ENCODE data around the gene LITAF.
"Not testable (repeated sequence)": the region's sequence is repeated elsewhere in the genome, so short reads cannot be mapped to it uniquely, and the experiment has no call there.

Gene LITAF

DNA sequence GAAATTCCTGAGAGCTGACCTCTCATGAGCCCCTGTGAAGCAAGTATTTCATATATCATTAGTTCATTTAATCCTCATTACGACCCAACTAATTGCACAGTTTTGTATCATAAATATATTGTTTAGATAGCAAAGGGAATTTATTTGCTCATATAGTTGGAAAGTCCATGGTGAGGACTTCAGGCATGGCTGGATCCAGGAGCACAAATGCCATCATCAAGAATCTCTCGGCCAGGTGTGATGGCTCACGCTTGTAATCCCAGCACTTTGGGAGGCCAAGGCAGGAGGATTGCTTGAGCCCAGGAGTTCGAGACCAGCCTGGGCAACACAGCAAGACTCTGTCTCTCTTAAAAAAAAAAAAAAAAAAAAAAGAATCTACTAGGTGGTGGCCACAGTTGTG is 17.6 kb upstream of the LITAF start:
- not testable (repeated sequence) for H3K4me3 ChIP-seq
- peak overlapping the region in 5 of 21 experiments; percentile 49 to 65 (median 58) for H3K27ac ChIP-seq

DNA sequence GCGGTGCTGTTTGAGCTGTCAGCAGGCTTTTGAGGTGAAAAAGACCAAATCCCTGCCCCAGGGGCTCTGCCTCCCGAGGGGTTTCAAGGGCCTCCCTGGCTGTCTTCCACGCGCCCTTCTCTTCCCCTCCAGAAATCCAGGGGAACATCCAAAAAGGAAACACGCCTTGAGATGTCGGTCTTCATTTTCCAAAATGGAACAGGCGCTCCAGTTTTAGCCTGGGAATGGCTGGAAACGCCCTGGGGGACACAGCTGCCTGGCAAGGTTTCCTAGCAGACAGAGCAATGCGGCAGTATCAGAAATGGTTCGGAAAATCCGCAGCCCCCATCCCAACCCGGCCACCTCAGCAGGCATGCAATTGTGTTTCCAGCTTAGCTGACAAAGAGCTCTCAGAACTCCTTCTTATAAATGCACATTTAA is 16.6 kb upstream of the LITAF start:
- H3K27ac ChIP-seq, result peak overlapping the region in 5 of 21 experiments; percentile 11 to 65 (median 32)
- no peak overlapping the region for H3K4me3 ChIP-seq

DNA sequence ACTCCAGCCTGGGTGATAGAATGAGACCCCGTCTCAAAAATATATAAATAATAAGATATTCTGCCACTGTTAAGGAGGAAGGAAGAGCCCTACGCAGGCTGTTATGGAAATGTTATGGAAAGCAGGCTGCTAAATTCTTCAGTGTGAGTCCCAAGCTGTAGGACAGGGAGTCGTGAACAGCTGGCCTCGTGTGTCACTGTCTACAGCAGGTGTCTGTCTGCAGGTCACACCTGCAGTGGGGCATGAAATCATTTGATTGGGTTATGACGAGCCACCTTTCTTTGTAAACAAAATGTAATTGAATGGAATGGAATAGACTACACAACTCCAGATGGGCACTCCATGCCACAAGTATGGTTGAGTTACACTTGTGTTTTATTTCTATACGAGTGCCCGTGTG is 15.6 kb upstream of the LITAF start:
- no peak overlapping the region for H3K27ac ChIP-seq
- no peak overlapping the region for H3K4me3 ChIP-seq

DNA sequence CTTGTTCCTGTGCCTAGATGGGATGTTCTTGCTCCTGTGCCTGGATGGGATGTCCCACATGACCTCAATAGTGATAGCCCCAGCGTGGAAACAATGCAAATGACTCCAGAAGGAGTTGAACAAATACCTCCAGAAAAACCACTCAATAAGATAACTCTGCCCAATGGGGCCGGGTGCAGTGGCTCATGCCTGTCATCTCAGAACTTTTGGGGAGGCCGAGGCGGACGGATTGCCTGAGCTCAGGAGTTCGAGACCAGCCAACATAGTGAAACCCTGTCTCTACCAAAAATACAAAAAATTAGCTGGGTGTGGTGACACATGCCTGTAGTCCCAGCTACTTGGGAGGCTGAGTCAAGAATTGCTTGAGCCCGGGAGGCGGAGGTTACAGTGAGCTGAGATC is 15.2 kb upstream of the LITAF start:
- Histone ChIP-seq H3K27ac (no peak overlapping the region), H3K4me3 (no peak overlapping the region)

DNA sequence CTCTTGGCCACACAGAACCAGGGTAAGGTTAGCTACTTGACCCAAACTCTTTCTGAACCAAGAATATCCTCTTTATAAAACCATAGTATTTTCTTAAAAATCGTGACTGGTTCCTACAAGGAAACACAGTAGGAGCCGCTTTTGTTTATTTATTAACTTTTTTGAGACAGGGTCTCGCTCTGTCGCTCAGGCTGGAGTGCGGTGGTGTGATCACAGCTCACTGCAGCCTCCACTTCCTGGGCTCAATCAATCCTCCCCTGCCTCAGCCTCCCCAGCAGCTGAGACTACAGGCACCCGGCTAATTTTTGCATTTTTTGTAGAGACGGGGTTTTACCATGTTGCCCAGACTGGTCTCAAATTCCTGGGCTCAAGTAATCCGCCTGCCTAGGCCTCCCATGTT is 14.7 kb upstream of the LITAF start:
- Histone ChIP-seq H3K4me3 (no peak overlapping the region), H3K27ac (no peak overlapping the region)

DNA sequence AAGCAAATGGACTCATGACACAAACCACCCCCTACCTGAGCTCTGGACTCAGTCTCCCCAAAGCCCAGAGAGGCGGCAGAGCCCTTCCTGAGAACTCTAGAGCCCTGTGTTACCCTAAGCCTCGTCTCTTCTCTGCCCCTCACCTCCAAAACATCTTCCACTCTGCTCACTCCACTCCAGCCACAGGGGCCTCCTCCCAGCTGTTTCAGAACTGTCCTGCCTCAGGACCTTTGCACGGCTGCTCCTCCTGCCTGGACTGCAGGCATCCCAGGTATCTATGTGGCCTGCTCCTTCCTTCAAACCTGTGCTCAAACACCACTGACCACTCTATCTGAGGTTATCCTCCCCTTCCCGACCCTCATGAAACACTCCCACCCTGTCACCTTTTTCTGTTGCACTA is 12.9 kb upstream of the LITAF start:
- peak overlapping the region in 5 of 21 experiments; percentile 31 to 83 (median 57) for H3K27ac ChIP-seq
- H3K4me3 ChIP-seq, result no peak overlapping the region

DNA sequence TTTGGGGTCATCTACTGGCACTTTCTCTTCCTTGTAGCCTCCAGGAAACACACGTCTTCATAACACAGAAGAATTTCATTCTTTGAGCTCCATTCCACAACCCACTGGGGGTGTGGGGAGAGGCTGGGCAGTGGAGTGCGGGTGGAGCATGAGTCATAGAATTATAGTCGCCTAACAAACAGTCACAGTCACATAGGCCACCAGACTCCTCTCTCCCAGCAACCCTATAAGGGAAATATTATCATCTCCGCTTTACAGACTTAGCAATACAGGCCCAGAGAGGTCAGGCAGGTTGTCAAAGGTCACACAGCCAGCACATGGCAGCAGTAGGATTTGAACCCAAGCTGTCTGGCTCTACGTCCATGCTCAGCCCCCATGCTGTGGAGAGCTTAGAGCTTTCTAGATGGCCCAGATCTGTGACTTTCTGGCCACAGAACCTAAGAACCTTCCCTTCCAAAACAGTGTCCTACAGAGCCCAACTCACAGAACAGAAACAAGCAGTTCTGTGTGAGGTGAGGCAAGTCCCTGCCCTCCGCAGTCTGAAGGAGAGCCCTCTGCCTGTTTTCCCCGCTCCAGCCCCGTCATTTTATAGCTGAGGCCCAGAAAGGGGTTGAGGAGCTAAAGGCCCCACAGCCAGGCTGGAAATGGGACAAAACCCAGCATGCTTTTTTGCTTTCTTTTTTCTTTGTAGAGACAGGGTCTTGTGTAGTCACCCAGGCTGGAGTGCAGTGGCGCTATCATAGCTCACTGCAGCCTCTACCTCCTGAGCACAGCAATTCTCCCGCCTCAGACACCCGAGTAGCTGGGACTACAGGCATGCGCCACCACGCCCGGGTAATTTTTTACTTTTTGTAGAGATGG is 10.7 kb upstream of the LITAF start:
- peak overlapping the region in 16 of 21 experiments; percentile 28 to 83 (median 58) for H3K27ac ChIP-seq
- H3K4me3 ChIP-seq, result no peak overlapping the region

DNA sequence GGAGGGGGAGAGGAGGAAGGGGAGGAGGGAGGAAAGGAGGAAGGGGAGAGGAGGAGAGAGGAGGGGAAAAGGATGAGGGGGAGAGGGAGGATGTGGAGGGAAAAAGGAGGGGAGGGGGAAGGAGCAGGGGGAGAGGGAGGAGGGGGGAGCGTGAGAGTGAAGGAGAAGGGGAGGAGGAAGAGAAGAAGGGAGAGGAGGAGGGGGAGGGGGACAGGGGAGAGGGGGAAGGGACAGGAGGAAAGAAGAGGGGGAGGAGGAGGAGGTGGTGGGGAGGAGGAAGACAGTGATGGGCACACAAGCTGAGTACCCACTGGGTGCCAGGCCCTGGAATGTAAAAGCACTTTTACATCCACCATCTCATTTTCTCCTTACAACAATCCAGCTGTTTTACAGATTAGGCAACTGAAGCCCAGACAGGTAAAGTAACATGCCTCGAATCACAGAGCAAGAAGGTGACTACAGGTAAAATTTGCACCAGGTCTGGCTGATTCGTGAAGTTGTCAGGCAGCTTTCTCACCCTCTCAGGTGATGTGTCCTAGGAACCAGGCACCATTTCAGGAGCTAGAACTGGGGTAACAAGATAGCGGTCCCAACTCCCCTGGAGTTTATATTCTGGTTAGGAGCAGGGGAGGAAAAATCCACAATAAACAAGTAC is 10.0 kb upstream of the LITAF start:
- H3K27ac ChIP-seq, result peak overlapping the region in 15 of 21 experiments; percentile 28 to 83 (median 56)
- H3K4me3 ChIP-seq, result no peak overlapping the region

DNA sequence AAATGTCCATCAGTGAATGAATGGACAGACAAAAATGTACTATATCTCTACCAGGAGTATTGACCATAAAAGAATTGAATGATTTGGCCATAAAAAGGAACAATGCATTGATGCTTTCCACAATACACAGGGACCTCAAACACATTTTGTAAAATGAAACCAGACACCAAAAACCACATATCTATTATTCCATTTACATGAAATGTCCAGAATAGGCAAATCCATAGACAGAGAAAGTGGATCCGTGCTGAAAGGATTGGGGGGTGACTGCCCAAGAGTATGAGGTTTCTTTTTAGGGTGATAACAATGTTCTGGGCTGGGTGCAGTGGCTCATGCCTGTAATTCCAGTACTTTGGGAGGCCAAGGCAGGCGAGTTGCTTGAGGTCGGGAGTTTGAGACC is 6.9 kb upstream of the LITAF start:
- no peak overlapping the region for H3K27ac ChIP-seq
- H3K4me3 ChIP-seq, result no peak overlapping the region

DNA sequence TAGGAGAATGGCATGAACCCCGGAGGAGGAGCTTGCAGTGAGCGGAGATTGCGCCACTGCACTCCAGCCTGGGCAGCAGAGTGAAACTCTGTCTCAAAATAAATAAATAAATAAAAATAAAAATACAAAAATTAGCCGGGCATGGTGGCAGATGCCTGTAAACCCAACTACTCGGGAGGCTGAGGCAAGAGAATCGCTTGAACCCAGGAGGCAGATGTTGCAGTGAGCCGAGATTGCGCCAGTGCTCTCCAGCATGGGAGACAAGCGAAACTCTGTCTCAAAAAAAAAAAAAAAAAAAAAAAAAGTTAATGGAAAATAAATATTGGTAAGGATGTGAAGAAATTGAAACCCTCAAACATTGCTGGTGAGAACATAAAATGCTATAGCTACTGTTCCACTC is 6.4 kb upstream of the LITAF start:
- H3K27ac ChIP-seq, H3K4me3 ChIP-seq: not testable (repeated sequence)

DNA sequence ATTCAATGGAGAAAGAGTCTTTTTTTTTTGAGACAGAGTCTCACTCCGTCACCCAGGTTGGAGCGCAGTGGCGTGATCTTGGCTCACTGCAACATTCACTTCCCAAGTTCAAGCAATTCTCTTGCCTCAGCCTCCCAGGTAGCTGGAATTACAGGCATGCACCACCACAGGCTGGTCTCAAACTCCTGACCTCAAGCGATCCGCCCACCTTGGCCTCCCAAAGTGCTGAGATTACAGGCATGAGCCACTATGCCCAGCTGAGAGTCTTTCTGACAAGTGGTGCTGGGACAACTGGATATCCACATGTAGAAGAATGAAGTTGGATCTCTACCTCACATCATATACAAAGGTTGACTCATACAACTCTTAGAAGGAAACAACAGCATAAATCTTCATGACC is 4.9 kb upstream of the LITAF start:
- H3K4me3 ChIP-seq, H3K27ac ChIP-seq: not testable (repeated sequence)

DNA sequence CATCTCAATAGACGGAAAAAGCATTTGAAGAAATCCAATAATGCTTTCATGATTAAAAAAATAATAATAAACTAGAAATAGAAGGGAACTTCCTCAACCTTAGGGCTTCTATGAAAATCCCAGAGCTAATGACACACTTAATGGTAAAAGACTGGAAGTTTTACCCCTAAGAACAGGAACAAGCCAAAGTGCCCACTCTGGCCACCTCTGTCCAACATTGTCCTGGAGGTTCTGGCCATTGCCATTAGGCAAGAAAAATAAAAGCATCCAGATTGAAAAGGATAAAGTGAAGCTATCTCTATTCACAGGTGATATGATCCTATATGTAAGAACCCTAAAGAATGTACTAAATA is 2.5 kb upstream of the LITAF start:
- H3K27ac ChIP-seq, result no peak overlapping the region
- H3K4me3 ChIP-seq, result no peak overlapping the region

DNA sequence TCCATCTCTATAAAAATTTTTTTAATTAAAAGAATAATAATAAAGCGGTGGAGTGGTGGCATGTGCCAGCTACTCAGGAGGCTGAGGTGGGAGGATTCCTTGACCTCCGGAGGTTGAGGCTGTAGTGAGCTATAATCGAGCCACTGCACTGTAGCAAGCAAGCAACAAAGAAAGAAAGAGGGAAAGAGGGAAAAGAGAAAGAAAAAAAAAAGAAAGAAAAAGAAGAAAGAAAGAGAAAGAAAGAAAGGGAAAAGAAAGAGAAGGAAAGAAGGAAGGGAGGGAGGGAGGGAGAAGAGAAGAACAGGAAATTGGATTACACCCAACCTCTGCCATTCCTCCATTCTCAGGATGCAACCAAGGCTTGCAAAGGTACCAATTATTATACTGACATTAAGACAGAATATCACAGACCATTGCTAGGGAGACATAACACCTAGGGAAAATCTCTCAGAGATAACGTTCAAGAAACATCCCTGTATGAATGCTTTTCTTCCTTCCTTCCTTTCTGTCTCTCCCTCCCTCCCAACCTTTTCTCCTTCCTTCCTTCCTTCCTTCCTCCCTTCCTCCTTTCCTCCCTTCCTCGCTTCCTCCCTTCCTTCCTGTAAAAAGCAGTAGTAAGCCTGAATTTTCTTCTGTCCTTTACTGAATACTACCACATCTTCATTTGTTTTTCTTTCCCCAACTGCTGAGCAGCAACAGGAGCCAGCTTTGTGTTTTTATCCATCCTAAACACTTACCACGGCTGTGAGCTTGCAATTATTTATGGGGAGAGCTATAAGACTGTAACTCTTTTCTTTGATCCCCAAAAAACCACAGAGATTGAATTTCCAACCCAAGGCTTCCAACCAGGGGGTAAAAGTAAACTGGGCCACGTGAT is 1.8 kb upstream of the LITAF start:
- H3K27ac ChIP-seq, result peak overlapping the region in 1 of 21 experiments; percentile 94
- H3K4me3 ChIP-seq, result no peak overlapping the region

DNA sequence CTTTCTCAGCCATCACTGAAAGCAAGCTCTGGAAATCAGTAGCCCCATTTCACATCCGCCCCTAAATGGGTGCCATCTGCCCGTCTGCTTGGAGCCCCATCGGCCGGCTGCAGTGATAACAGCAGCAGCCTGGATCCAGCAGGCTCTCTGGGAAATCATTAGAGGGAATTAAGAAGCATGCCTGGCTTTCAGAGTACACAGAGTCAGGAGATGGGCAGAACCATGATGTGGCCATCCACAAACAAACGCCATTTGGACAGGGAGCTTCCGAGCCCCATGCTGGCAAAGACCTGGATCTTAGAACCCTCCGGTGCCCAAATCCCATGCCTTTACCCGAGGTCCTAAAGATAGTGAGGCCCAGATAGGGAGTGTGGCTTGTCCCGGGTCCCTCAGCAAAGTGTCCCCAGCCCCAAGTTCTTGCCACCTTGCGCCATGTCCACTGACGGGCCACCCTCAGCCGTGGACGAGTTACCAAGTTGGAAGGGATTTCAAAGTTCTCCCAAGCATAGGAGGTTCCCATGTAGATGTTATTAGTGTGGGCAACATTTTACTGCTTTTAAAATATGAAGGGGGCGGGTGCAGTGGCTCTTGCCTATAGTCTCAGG is 1.0 kb upstream of the LITAF start:
- Histone ChIP-seq H3K4me3 (peak overlapping the region; percentile 66 to 93 (median 80)), H3K27ac (peak overlapping the region in 19 of 21 experiments; percentile 76 to 99 (median 95))

DNA sequence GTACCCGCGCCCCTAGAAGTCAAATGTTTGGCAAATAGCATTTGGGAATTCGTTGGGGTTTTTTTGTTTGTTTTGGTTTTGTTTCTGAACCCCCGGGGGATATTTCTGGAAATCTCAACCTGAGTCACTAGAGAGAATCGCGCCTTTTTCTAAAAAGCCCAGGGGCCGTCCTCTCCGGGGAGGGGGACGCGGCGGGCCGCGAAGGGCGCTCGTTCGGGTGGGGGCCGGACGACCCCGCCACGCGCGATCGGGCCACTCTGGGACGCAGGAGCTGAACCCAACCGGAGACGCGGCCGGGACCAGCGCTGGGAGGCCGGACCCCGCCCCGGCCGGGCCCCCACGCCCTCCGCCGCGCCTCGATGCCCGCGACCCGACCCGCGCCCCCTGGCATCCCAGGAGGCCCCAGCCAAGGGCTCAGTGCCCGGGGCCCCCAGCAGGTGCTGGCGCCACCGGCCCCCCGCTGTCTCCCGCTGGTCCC is 302 bp downstream of the LITAF start:
- peak overlapping the region; percentile 76 to 99 (median 94) for H3K27ac ChIP-seq
- H3K4me3 ChIP-seq, result peak overlapping the region; percentile 66 to 93 (median 80)

DNA sequence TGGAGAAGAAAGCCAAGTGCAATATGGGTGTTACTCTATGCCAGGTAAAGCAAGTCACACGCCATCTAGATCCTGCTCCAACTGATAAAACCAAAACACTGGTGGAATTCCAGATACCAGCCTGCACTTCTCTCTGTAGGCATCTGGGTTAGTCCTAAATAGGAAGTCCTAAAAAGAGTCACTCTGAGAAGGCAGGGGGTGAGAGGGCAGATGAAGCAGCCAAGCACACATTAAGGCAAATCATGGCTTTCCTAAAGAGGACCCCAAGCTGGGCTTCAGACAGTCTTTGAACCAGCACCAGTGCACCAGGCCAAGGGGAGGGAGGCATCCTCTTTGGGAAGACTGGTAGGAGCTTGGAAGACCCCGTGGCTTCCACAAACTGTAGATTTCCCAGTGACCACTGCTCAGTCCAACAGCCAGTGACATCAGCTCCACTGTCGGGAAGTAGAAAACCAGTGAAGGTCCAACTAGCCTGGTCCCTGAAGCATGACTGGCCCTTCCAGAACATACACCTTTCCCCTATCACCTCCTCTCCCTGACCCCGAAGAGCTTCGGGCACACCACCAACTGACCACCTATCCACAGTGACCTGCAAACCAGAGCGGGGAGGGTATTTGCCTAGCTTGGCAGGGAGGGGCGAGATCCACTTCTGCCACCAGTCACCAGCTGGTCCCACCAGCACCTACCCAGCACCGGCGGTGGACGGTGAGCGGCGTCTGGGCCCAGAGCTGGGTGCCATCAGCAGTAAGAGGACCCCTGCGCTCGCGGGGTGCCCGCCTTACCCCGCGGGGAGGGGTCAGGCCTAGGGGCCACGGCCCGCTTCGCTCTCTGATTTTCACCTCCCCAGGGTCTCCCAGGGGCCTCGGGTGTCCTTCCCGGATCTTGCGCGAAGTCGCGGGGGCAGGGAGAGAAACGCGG is 1.0 kb downstream of the LITAF start:
- Histone ChIP-seq H3K4me3 (peak overlapping the region; percentile 66 to 93 (median 80)), H3K27ac (peak overlapping the region; percentile 76 to 99 (median 94))

DNA sequence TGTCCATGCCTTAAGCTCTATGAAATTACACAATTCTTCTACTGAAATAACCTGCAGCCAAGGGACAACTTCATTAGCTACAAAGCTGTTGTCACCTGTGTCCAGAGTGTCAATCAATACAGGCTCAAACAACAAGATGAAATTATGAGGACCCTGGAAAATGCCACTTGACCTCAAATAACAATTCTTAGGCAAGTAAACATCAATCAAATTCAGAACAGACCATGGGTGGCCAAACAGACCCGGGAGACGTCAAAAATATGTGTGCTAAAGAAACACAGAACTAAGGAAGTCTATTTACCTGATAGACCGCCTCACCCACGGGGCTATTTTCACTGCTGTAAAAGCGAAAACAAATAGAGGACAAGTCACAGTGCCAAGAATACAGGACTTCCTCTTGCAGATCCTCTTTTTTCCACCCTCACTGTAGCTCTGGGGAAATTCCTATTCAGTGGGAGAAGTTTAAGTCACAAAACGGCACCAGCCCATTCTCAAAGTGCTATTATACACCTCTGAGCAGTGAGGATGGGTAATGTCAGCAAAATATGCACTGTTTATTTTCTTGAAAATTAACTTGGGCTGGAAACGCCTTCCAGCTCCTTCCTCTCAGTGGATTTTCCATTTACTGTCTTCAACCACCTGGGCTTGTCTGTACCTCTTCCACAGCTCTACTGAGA is 2.7 kb downstream of the LITAF start:
- Histone ChIP-seq H3K27ac (peak overlapping the region in 19 of 21 experiments; percentile 10 to 99 (median 94)), H3K4me3 (peak overlapping the region; percentile 7 to 93 (median 74))

DNA sequence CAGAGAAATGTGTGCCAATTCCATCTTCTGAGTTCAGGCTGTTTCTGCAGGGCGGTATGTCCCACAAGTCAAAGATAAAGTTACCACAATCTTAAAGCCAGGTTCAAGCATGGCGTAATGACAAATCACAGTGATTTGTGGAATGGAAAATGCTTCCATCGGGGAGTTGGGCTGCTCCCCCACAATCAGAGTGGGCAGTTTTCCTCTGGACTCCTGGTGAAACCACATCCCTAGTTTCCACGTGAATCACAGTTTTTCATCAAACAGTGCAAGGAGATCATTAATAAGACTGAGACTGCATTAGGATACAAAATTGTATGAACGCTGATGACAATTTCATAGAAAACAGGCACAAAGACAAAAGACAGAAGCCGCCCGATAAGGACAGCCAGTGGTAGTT is 3.6 kb downstream of the LITAF start:
- Histone ChIP-seq H3K4me3 (peak overlapping the region in 1 of 7 experiments; percentile 1), H3K27ac (peak overlapping the region in 7 of 21 experiments; percentile 1 to 97 (median 61))
